Glutamatergic neuron (in vitro differentiated cells): Measurements from ENCODE around the gene LNX2. TPM values are rescaled to one million over a fixed set of nuclear protein-coding genes. Genes with fewer than 3 reads are reported as not detected.

Source experiments
- DNase-seq: peaks from one replicate; pipeline ENCODE4 v3.0.0; 2022
- H3K27ac Mint-ChIP-seq: one replicate; pipeline ENCODE4 v1.8.0; 2020; ENCODE audit warnings: mild to moderate bottlenecking, mixed read lengths, inconsistent platforms; ENCODE audit not compliant: unreplicated experiment
- H3K27me3 Mint-ChIP-seq: one replicate; pipeline ENCODE4 v1.8.0; 2020; ENCODE audit warnings: mild to moderate bottlenecking, moderate library complexity, mixed read lengths, inconsistent platforms; ENCODE audit not compliant: unreplicated experiment
- H3K36me3 Mint-ChIP-seq: one replicate; pipeline ENCODE4 v1.8.0; 2020; ENCODE audit warnings: mild to moderate bottlenecking, mixed read lengths, inconsistent platforms; ENCODE audit not compliant: unreplicated experiment
- H3K4me1 Mint-ChIP-seq: one replicate; pipeline ENCODE4 v1.8.0; 2020; ENCODE audit warnings: mild to moderate bottlenecking, low read depth, mixed read lengths, inconsistent platforms; ENCODE audit not compliant: unreplicated experiment
- H3K4me3 Mint-ChIP-seq: one replicate; pipeline ENCODE4 v1.8.0; 2020; ENCODE audit warnings: mild to moderate bottlenecking, mixed read lengths, inconsistent platforms; ENCODE audit not compliant: unreplicated experiment
- H3K9me3 Mint-ChIP-seq: one replicate; pipeline ENCODE4 v1.8.0; 2020; ENCODE audit warnings: mild to moderate bottlenecking, moderate library complexity, mixed read lengths, inconsistent platforms; ENCODE audit not compliant: unreplicated experiment
- CTCF ChIP-seq: fragments of 200-600 bp; sonication (generic); IDR thresholded peaks from one replicate; pipeline ENCODE4 v1.5.0; 2021; ENCODE audit not compliant: partially characterized antibody, unreplicated experiment
- total RNA-seq: library from RNA; stranded (reverse); fragmentation: NEBNext Ultra II Directional; extraction: Animal tissue kit (Norgen Biotek cat#: 25700); gene quantifications from one replicate; pipeline ENCODE4 v1.2.1, GENCODE V29; 2021; ENCODE audit not compliant: unreplicated experiment

Gene LNX2
- total RNA-seq, 1 donor from 2014 or later, result 3.2 TPM

- Mint-ChIP-seq H3K4me1 (peaks cover 11% of the 10 kb centered on the region), H3K36me3 (no peaks in the 10 kb centered on the region), H3K9me3 (no peaks in the 10 kb centered on the region), H3K27me3 (no peaks in the 10 kb centered on the region), H3K4me3 (no peak overlapping the region), H3K27ac (no peak overlapping the region)
- TF ChIP-seq CTCF, result no peak
- no peak for DNase-seq
Measured at GRCh38 chr13:27658546-27658945, 38.2 kb upstream of the LNX2 start.

- Mint-ChIP-seq H3K27ac (no peak overlapping the region), H3K36me3 (no peaks in the 10 kb centered on the region)
Measured at GRCh38 chr13:27657724-27658123, 37.4 kb upstream of the LNX2 start.

GRCh38 chr13:27654816-27655215 lies 34.5 kb upstream of the LNX2 start:
- Mint-ChIP-seq H3K4me3 (no peak overlapping the region), H3K27me3 (no peaks in the 10 kb centered on the region), H3K36me3 (peaks cover 12% of the 10 kb centered on the region), H3K27ac (no peak overlapping the region), H3K4me1 (peaks cover 2% of the 10 kb centered on the region), H3K9me3 (no peaks in the 10 kb centered on the region)
- no peak for TF ChIP-seq CTCF
- no peak for DNase-seq

More at GRCh38 chr13:27657724-27658123, 37.4 kb upstream of the LNX2 start:
- H3K9me3 Mint-ChIP-seq, result no peaks in the 10 kb centered on the region
- no peak for TF ChIP-seq CTCF
- no peaks in the 10 kb centered on the region for H3K27me3 Mint-ChIP-seq
- H3K4me1 Mint-ChIP-seq, result peaks cover 11% of the 10 kb centered on the region
- no peak for DNase-seq
- H3K4me3 Mint-ChIP-seq, result no peak overlapping the region

- Mint-ChIP-seq H3K27me3 (no peaks in the 10 kb centered on the region), H3K4me1 (no peaks in the 10 kb centered on the region), H3K9me3 (no peaks in the 10 kb centered on the region), H3K4me3 (no peak overlapping the region), H3K27ac (no peak overlapping the region), H3K36me3 (peaks cover 19% of the 10 kb centered on the region)
- DNase-seq, result no peak
- TF ChIP-seq CTCF, result no peak
Measured at GRCh38 chr13:27654059-27654458, 33.7 kb upstream of the LNX2 start.

- no peaks in the 10 kb centered on the region for H3K9me3 Mint-ChIP-seq
- TF ChIP-seq CTCF, result no peak
- H3K27ac Mint-ChIP-seq, result no peak overlapping the region
- no peaks in the 10 kb centered on the region for H3K27me3 Mint-ChIP-seq
- H3K4me3 Mint-ChIP-seq, result no peak overlapping the region
- peaks cover 22% of the 10 kb centered on the region for H3K36me3 Mint-ChIP-seq
- H3K4me1 Mint-ChIP-seq, result no peaks in the 10 kb centered on the region
- no peak for DNase-seq
Measured at GRCh38 chr13:27650312-27650711, 30.0 kb upstream of the LNX2 start.
